GM18873 (cell line): Measurements from ENCODE around the gene KRTAP24-1.

Experiments
- ATAC-seq: cut with Tn5 transposase; IDR thresholded peaks from one replicate; pipeline ENCODE4 v1.9.1; 2021; ENCODE audit warnings: mild to moderate bottlenecking, moderate library complexity, moderate number of reproducible peaks; ENCODE audit not compliant: unreplicated experiment, low FRiP score

Gene KRTAP24-1

GRCh38 chr21:30282850-30283249, at the start of gene KRTAP24-1:
TSS of gene KRTAP24-1 (minus strand) at chr21:30282950. CDS start at chr21:30282932, 18 bp downstream.
- no peak for ATAC-seq

- ATAC-seq: no peak
Observed at GRCh38 chr21:30329203-30329875, 46.6 kb upstream of the KRTAP24-1 start.

- no peak for ATAC-seq
Observed at GRCh38 chr21:30326390-30326789, 43.6 kb upstream of the KRTAP24-1 start.

- ATAC-seq: no peak
Observed at GRCh38 chr21:30320215-30320614, 37.5 kb upstream of the KRTAP24-1 start, which contains the start of gene KRTAP26-1. TSS of gene KRTAP26-1 (minus strand) at chr21:30320315. CDS start at chr21:30320035, 280 bp downstream.

- no peak for ATAC-seq
Observed at GRCh38 chr21:30315701-30316100, 33.0 kb upstream of the KRTAP24-1 start.

GRCh38 chr21:30306884-30307283, 24.1 kb upstream of the KRTAP24-1 start:
- no peak for ATAC-seq

GRCh38 chr21:30305136-30305535, 22.4 kb upstream of the KRTAP24-1 start:
- ATAC-seq: no peak

GRCh38 chr21:30289215-30289614, 6.5 kb upstream of the KRTAP24-1 start, which contains the start of gene KRTAP25-1:
TSS of gene KRTAP25-1 (minus strand) at chr21:30289514. CDS start at chr21:30289490, 24 bp downstream.
- ATAC-seq: no peak

- no peak for ATAC-seq
Observed at GRCh38 chr21:30271611-30272010, 11.1 kb downstream of the KRTAP24-1 start.

- ATAC-seq: no peak
Observed at GRCh38 chr21:30271156-30271555, 11.6 kb downstream of the KRTAP24-1 start.

GRCh38 chr21:30269803-30270530, 12.8 kb downstream of the KRTAP24-1 start:
- no peak for ATAC-seq

- ATAC-seq: no peak
Observed at GRCh38 chr21:30268608-30269197, 14.0 kb downstream of the KRTAP24-1 start.

GRCh38 chr21:30257773-30258172, 25.0 kb downstream of the KRTAP24-1 start:
- no peak for ATAC-seq

GRCh38 chr21:30256100-30256499, 26.6 kb downstream of the KRTAP24-1 start:
- ATAC-seq: no peak

- no peak for ATAC-seq
Observed at GRCh38 chr21:30255679-30256078, 27.1 kb downstream of the KRTAP24-1 start.

GRCh38 chr21:30251781-30252180, 31.0 kb downstream of the KRTAP24-1 start:
- ATAC-seq: no peak

GRCh38 chr21:30249936-30250335, 32.8 kb downstream of the KRTAP24-1 start:
- ATAC-seq: no peak

- no peak for ATAC-seq
Observed at GRCh38 chr21:30248844-30249243, 33.9 kb downstream of the KRTAP24-1 start.

- no peak for ATAC-seq
Observed at GRCh38 chr21:30245061-30245460, 37.7 kb downstream of the KRTAP24-1 start.

GRCh38 chr21:30243691-30244090, 39.1 kb downstream of the KRTAP24-1 start:
- ATAC-seq: no peak

- ATAC-seq: no peak
Observed at GRCh38 chr21:30240661-30241060, 42.1 kb downstream of the KRTAP24-1 start.
